Keratinocyte (primary cell): ENCODE data around the gene RCAN2. TPM values are rescaled to one million over a fixed set of nuclear protein-coding genes. Genes with fewer than 3 reads are reported as not detected.

ENCODE experiments used
- DNase-seq: peaks from one replicate; pipeline ENCODE4 v3.0.0-alpha.2; 2011; ENCODE audit warnings: low read depth, missing footprints, low spot score
- FAIRE-seq: peaks from 2 replicates; lab custom pipeline; 2011; peaks lifted over from hg19 to GRCh38; lab: Jason Lieb, UNC
- H2AFZ ChIP-seq: 2 replicates; pipeline ENCODE4 v1.6.0; 2012; ENCODE audit warnings: low read length, control low read depth, inconsistent platforms; ENCODE audit not compliant: control insufficient read depth
- H3K27ac ChIP-seq: 2 replicates; pipeline ENCODE4 v1.5.1; 2011; ENCODE audit warnings: low read length; ENCODE audit not compliant: control insufficient read depth, insufficient read depth
- H3K27me3 ChIP-seq: 3 replicates; pipeline ENCODE4 v1.6.0; 2011; ENCODE audit warnings: low read length; ENCODE audit not compliant: control insufficient read depth, insufficient read depth; ENCODE audit errors: extremely low read depth
- H3K36me3 ChIP-seq, 2 experiments: 2 replicates in 1 of 2; 3 replicates in 1 of 2; pipeline ENCODE4 v1.5.1; 2011; ENCODE audit warnings: low read length in 2 of 2, mild to moderate bottlenecking in 1 of 2; ENCODE audit not compliant: control insufficient read depth in 2 of 2, insufficient read depth in 2 of 2; ENCODE audit errors: extremely low read depth in 1 of 2
- H3K4me1 ChIP-seq: 3 replicates; pipeline ENCODE4 v1.5.1; 2011; ENCODE audit warnings: low read length; ENCODE audit not compliant: control insufficient read depth, insufficient read depth; ENCODE audit errors: extremely low read depth
- H3K4me2 ChIP-seq: 3 replicates; pipeline ENCODE4 v1.6.0; 2011; ENCODE audit warnings: low read depth, low read length; ENCODE audit not compliant: control insufficient read depth, insufficient read depth; ENCODE audit errors: extremely low read depth
- H3K4me3 ChIP-seq, 3 experiments: fragments of 200-600 bp in 1 of 3; sonication (generic) in 1 of 3; 2 replicates in 2 of 3; 3 replicates in 1 of 3; pipeline ENCODE4 v1.5.1; 2011 to 2016; ENCODE audit warnings: low read length in 3 of 3, mild to moderate bottlenecking in 3 of 3, control low read depth in 2 of 3, inconsistent platforms in 1 of 3, low read depth in 1 of 3, mixed read lengths in 1 of 3, mixed run types in 1 of 3, moderate library complexity in 1 of 3; ENCODE audit not compliant: control insufficient read depth in 2 of 3, insufficient read depth in 2 of 3; ENCODE audit errors: extremely low read depth in 1 of 3
- H3K79me2 ChIP-seq: 2 replicates; pipeline ENCODE4 v1.6.0; 2012; ENCODE audit warnings: low read length; ENCODE audit not compliant: control insufficient read depth, insufficient read depth
- H3K9ac ChIP-seq: 3 replicates; pipeline ENCODE4 v1.6.0; 2011; ENCODE audit warnings: low read length; ENCODE audit not compliant: control insufficient read depth, insufficient read depth; ENCODE audit errors: extremely low read depth
- H3K9me1 ChIP-seq: 3 replicates; pipeline ENCODE4 v1.6.0; 2011; ENCODE audit warnings: low read length; ENCODE audit not compliant: control insufficient read depth, insufficient read depth; ENCODE audit errors: extremely low read depth
- H3K9me3 ChIP-seq: 2 replicates; pipeline ENCODE4 v1.5.1; 2012; ENCODE audit warnings: low read depth, low read length; ENCODE audit not compliant: control insufficient read depth
- H4K20me1 ChIP-seq: 3 replicates; pipeline ENCODE4 v1.6.0; 2011; ENCODE audit warnings: low read length; ENCODE audit not compliant: control insufficient read depth, insufficient read depth; ENCODE audit errors: extremely low read depth
- CTCF ChIP-seq, 3 experiments: IDR thresholded peaks in 1 of 3; conservative IDR thresholded peaks in 1 of 3; optimal IDR thresholded peaks in 1 of 3; 2 replicates in 2 of 3; 3 replicates in 1 of 3; pipeline versions ENCODE3 to v1.5.1; 2011; ENCODE audit warnings: low read length in 3 of 3, mild to moderate bottlenecking in 3 of 3, moderate library complexity in 2 of 3, control low read depth in 1 of 3, inconsistent platforms in 1 of 3; ENCODE audit not compliant: insufficient read depth in 2 of 3; ENCODE audit errors: extremely low read depth in 1 of 3
- EZH2 ChIP-seq: IDR thresholded peaks from one replicate; pipeline ENCODE4 v1.6.1; 2012; ENCODE audit warnings: inconsistent platforms, mild to moderate bottlenecking, low read length, moderate library complexity
- dilution Hi-C: fragments of 300-500 bp; cut with MboI; formaldehyde crosslinking; loops from one replicate; pipeline ENCODE4 v1.7.0; 2020; ENCODE audit warnings: low sequenced_read_pairs; ENCODE audit not compliant: extremely low pct_ligation_motif_present
- polyA plus RNA-seq, 5 experiments: library from polyadenylated mRNA; depleted of rRNA in 3 of 5; stranded (reverse) in 3 of 5; stranded (forward) in 1 of 5; unstranded in 1 of 5; fragments of >200 nt; gene quantifications; 1 replicate in 1 of 5; 2 replicates in 3 of 5; 3 replicates in 1 of 5; pipeline versions ENCODE4 v1.2.1 to v1.2.3, GENCODE V29; 2011 to 2012; ENCODE audit warnings: missing spikeins in 2 of 5, low read depth in 1 of 5, low replicate concordance in 1 of 5

Gene RCAN2
- polyA plus RNA-seq, 1 donor (not counting 4 experiments of a cell fraction or from before 2014, with no cell fraction given), result not detected

GRCh38 chr6:46191961-46192360 is 299.3 kb downstream of the RCAN2 start:
- H3K27me3 ChIP-seq, result no peaks in the 10 kb centered on the region
- H3K27ac ChIP-seq, result no peak overlapping the region
- no peaks in the 10 kb centered on the region for H3K9me1 ChIP-seq
- H3K9ac ChIP-seq, result no peak overlapping the region
- dilution Hi-C loops, result no loop called here
- H4K20me1 ChIP-seq, result no peaks in the 10 kb centered on the region
- no peaks in the 10 kb centered on the region for H3K36me3 ChIP-seq
- no peak for TF ChIP-seq CTCF (optimal IDR thresholded peaks at IDR 0.05 in 1 of 3, IDR thresholded peaks at IDR 0.05 in 1 of 3, conservative IDR thresholded peaks at IDR 0.05 in 1 of 3; ENCODE audit: extremely low read depth in 1 of 3, insufficient read depth in 2 of 3, low read length in 3 of 3)
- no peak for TF ChIP-seq EZH2
- FAIRE-seq (no peak), DNase-seq (no peak)
- no peaks in the 10 kb centered on the region for H3K9me3 ChIP-seq
- H3K4me2 ChIP-seq, result no peak overlapping the region
- no peak overlapping the region for H3K4me3 ChIP-seq
- no peaks in the 10 kb centered on the region for H3K4me1 ChIP-seq
- H2AFZ ChIP-seq, result no peak overlapping the region
- no peaks in the 10 kb centered on the region for H3K79me2 ChIP-seq

GRCh38 chr6:46190889-46191288 is 300.4 kb downstream of the RCAN2 start:
- Histone ChIP-seq H3K4me2 (no peak overlapping the region), H3K27me3 (no peaks in the 10 kb centered on the region), H3K9me1 (no peaks in the 10 kb centered on the region), H3K36me3 (no peaks in the 10 kb centered on the region), H3K79me2 (no peaks in the 10 kb centered on the region), H2AFZ (no peak overlapping the region), H3K9me3 (no peaks in the 10 kb centered on the region), H3K4me3 (no peak overlapping the region), H3K27ac (no peak overlapping the region), H3K9ac (no peak overlapping the region), H3K4me1 (no peaks in the 10 kb centered on the region), H4K20me1 (no peaks in the 10 kb centered on the region)
- dilution Hi-C loops, result no loop called here
- no peak for DNase-seq
- no peak for TF ChIP-seq CTCF (optimal IDR thresholded peaks at IDR 0.05 in 1 of 3, IDR thresholded peaks at IDR 0.05 in 1 of 3, conservative IDR thresholded peaks at IDR 0.05 in 1 of 3; ENCODE audit: extremely low read depth in 1 of 3, insufficient read depth in 2 of 3, low read length in 3 of 3)
- TF ChIP-seq EZH2, result no peak
- no peak for FAIRE-seq
